ENCODE results near the gene DNAAF3. TPM values are rescaled to one million over a fixed set of nuclear protein-coding genes. Genes with fewer than 3 reads are reported as not detected.
"Not testable (repeated sequence)": the region's sequence is repeated elsewhere in the genome, so short reads cannot be mapped to it uniquely, and the experiment has no call there.

DNAAF3 gene
- total RNA-seq, 1 donor from 2014 or later: 1.5 TPM

DNA sequence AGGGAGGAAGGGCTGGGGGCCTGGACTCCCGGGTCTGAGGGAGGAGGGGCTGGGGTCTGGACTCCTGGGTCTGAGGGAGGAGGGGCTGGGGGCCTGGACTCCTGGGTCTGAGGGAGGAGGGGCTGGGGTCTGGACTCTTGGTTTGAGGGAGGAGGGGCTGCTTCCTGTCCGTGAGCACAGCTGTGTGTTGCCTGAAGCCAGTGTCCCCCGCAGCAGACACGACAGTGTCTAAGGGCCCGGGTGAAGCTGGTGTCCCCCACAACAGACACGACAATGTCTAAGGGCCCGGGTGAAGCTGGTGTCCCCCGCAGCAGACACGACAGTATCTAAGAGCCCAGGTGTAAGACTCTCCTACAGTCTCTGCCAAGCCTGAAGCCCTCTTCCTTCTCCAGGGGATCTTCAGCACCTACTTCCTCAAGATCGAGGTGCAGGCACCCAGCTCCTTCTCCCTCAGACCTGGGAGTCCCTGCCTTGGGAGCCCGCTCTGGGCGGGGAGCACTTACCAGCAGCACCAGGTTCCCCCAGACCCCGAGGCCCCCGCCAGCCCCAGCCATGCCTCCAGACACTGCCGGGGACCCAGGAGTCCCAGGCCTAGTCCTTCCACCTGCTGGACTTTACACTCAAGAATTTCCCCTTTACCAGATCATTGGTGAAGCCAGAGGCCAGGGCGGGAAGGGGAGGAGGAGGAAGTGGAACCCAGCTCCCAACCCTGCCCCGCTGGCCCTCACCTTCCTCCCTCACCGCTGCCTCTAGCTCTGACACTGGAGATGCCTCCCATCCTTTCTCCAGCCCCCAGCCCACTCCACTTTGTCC is 42.7 kb upstream of the DNAAF3 start, which contains the start of gene PTPRH:
PTPRH (minus strand) TSS at position 622 of the 813 bp plus-strand sequence; CDS start at position 554, 68 bp downstream.
- Mint-ChIP-seq H3K27me3 (ENCODE audit: unreplicated experiment) (peaks cover 9% of the 10 kb centered on the region), H3K4me1 (ENCODE audit: unreplicated experiment) (peaks cover 26% of the 10 kb centered on the region), H3K9me3 (ENCODE audit: unreplicated experiment) (peaks cover 6% of the 10 kb centered on the region), H3K4me3 (ENCODE audit: unreplicated experiment) (no peak within 1 kb of the TSS), H3K36me3 (ENCODE audit: unreplicated experiment) (no peaks in the 10 kb centered on the region), H3K27ac (ENCODE audit: unreplicated experiment) (peak within 1 kb of the TSS; percentile 42)
- no peak for TF ChIP-seq CTCF (IDR thresholded peaks at IDR 0.05)
- DNase-seq (ENCODE audit: extremely low spot score, unreplicated experiment): no peak

DNA sequence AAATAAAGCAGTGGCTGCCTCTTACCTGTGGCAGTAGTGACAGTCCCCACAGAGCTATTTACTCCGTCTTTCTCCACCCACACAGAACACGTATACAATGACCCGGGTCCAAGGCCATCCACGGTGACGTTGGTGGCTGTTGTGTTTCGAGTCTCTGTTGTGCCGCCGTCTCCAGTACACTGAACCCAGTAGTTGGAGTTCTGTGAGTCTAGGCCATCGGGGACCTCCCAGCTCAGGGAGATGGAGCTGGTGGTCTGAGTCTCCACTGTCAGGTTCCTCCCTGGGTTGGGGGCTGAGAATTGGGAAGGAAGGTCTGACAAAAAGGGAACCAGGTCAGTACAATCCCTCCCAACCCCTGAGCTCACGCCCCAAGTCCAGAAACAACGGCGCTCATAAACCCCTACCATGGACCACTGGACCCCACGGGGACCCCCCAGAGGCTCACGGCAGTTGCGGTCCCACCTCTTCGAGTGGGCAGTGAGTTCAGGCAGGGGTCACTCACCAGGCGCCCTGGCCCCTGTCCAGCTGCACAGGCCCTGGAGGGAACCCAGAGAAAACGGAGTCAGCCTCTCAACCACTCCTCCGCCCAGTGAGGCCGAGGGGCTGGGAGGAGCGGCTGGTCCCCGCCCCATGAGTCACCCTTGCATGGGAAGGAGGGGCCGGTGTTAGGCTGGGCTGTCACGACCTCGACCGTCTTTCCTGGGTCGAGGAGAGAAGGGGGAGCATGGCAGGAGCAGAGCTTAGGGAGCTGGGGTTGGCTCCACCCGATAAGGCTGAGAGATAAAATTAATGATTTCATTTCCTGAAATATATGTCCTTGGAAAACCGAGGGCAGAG is 40.5 kb upstream of the DNAAF3 start:
- DNase-seq (ENCODE audit: extremely low spot score, unreplicated experiment): peak; percentile 91
- no peak for TF ChIP-seq CTCF (IDR thresholded peaks at IDR 0.05)
- Mint-ChIP-seq H3K4me3 (ENCODE audit: unreplicated experiment) (peak overlapping the region; percentile 65), H3K27ac (ENCODE audit: unreplicated experiment) (peak overlapping the region; percentile 86), H3K27me3 (ENCODE audit: unreplicated experiment) (peaks cover 9% of the 10 kb centered on the region), H3K36me3 (ENCODE audit: unreplicated experiment) (no peaks in the 10 kb centered on the region), H3K9me3 (ENCODE audit: unreplicated experiment) (no peaks in the 10 kb centered on the region), H3K4me1 (ENCODE audit: unreplicated experiment) (peaks cover 26% of the 10 kb centered on the region)

- H3K27ac Mint-ChIP-seq (ENCODE audit: unreplicated experiment); H3K36me3 Mint-ChIP-seq (ENCODE audit: unreplicated experiment); H3K9me3 Mint-ChIP-seq (ENCODE audit: unreplicated experiment); H3K4me1 Mint-ChIP-seq (ENCODE audit: unreplicated experiment); DNase-seq (ENCODE audit: extremely low spot score, unreplicated experiment); H3K4me3 Mint-ChIP-seq (ENCODE audit: unreplicated experiment): not testable (repeated sequence)
- peaks cover 21% of the 10 kb centered on the region for H3K27me3 Mint-ChIP-seq (ENCODE audit: unreplicated experiment)
- peak; percentile 36 for TF ChIP-seq CTCF (IDR thresholded peaks at IDR 0.05)
Observed at GRCh38 chr19:55202199-55202598, 35.8 kb upstream of the DNAAF3 start.

- no peak for TF ChIP-seq CTCF (IDR thresholded peaks at IDR 0.05)
- Mint-ChIP-seq H3K27me3 (ENCODE audit: unreplicated experiment) (peaks cover 15% of the 10 kb centered on the region), H3K36me3 (ENCODE audit: unreplicated experiment) (no peaks in the 10 kb centered on the region), H3K27ac (ENCODE audit: unreplicated experiment) (no peak overlapping the region), H3K4me3 (ENCODE audit: unreplicated experiment) (no peak overlapping the region), H3K4me1 (ENCODE audit: unreplicated experiment) (no peaks in the 10 kb centered on the region), H3K9me3 (ENCODE audit: unreplicated experiment) (no peaks in the 10 kb centered on the region)
- no peak for DNase-seq (ENCODE audit: extremely low spot score, unreplicated experiment)
Observed at GRCh38 chr19:55199620-55200204, 33.3 kb upstream of the DNAAF3 start.
